Measurements from ENCODE around the gene SLC4A1AP.

DNA sequence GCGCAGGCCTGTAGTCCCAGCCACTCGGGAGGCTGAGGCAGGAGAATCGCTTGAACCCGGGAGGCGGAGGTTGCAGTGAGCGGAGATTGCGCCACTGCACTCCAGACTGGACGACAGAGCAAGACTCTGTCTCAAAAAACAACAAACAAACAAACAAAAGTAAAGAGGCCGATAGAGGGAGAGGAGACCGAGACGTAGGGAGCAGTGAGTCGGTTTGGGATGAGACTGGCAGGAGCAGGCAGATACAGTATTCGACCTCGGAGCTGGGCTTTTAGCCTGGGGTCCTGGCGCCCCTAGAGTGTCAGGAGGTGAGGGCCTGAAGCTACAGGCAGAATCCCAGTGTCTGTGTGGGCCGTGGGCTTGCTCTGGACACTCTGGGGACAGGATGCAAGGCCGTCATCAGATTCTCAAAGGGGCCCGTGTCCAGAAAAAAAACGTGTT, 51.2 kb downstream of the SLC4A1AP start:
- TF ChIP-seq CTCF (IDR thresholded peaks at IDR 0.05 in 2 of 3, conservative IDR thresholded peaks at IDR 0.05 in 1 of 3; ENCODE audit: borderline replicate concordance in 1 of 3, insufficient read depth in 1 of 3, low read depth in 2 of 3, low read length in 2 of 3) (no peak), ZFX (IDR thresholded peaks at IDR 0.05) (no peak), POLR2A (IDR thresholded peaks at IDR 0.05; ENCODE audit: borderline replicate concordance, extremely low read depth, insufficient read depth, insufficient read length) (no peak), SIN3A (IDR thresholded peaks at IDR 0.05; ENCODE audit: low read depth) (no peak), CEBPB (IDR thresholded peaks at IDR 0.05; ENCODE audit: low read depth) (no peak), POLR2AphosphoS5 (IDR thresholded peaks at IDR 0.05; ENCODE audit: low read depth, low read length) (no peak), ZNF274 (IDR thresholded peaks at IDR 0.05; ENCODE audit: low read depth, low read length) (no peak), RAD21 (IDR thresholded peaks at IDR 0.05; ENCODE audit: low read depth) (no peak), JUND (IDR thresholded peaks at IDR 0.05) (no peak), ELF1 (IDR thresholded peaks at IDR 0.05; ENCODE audit: borderline replicate concordance, low read depth) (no peak), TCF7L2 (IDR thresholded peaks at IDR 0.05; ENCODE audit: borderline replicate concordance, extremely low read depth, insufficient read depth, insufficient read length) (no peak)
- TF ChIP-seq, protein P1, sequence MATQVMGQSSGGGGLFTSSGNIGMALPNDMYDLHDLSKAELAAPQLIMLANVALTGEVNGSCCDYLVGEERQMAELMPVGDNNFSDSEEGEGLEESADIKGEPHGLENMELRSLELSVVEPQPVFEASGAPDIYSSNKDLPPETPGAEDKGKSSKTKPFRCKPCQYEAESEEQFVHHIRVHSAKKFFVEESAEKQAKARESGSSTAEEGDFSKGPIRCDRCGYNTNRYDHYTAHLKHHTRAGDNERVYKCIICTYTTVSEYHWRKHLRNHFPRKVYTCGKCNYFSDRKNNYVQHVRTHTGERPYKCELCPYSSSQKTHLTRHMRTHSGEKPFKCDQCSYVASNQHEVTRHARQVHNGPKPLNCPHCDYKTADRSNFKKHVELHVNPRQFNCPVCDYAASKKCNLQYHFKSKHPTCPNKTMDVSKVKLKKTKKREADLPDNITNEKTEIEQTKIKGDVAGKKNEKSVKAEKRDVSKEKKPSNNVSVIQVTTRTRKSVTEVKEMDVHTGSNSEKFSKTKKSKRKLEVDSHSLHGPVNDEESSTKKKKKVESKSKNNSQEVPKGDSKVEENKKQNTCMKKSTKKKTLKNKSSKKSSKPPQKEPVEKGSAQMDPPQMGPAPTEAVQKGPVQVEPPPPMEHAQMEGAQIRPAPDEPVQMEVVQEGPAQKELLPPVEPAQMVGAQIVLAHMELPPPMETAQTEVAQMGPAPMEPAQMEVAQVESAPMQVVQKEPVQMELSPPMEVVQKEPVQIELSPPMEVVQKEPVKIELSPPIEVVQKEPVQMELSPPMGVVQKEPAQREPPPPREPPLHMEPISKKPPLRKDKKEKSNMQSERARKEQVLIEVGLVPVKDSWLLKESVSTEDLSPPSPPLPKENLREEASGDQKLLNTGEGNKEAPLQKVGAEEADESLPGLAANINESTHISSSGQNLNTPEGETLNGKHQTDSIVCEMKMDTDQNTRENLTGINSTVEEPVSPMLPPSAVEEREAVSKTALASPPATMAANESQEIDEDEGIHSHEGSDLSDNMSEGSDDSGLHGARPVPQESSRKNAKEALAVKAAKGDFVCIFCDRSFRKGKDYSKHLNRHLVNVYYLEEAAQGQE (IDR thresholded peaks at IDR 0.05; ENCODE audit: low read depth): no peak
- TF ChIP-seq, protein P2, sequence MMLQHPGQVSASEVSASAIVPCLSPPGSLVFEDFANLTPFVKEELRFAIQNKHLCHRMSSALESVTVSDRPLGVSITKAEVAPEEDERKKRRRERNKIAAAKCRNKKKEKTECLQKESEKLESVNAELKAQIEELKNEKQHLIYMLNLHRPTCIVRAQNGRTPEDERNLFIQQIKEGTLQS (IDR thresholded peaks at IDR 0.05): no peak
- TF ChIP-seq, protein P3, sequence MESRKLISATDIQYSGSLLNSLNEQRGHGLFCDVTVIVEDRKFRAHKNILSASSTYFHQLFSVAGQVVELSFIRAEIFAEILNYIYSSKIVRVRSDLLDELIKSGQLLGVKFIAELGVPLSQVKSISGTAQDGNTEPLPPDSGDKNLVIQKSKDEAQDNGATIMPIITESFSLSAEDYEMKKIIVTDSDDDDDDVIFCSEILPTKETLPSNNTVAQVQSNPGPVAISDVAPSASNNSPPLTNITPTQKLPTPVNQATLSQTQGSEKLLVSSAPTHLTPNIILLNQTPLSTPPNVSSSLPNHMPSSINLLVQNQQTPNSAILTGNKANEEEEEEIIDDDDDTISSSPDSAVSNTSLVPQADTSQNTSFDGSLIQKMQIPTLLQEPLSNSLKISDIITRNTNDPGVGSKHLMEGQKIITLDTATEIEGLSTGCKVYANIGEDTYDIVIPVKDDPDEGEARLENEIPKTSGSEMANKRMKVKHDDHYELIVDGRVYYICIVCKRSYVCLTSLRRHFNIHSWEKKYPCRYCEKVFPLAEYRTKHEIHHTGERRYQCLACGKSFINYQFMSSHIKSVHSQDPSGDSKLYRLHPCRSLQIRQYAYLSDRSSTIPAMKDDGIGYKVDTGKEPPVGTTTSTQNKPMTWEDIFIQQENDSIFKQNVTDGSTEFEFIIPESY (IDR thresholded peaks at IDR 0.05; ENCODE audit: extremely low read depth, insufficient replicate concordance, low read length): no peak

All from HCT116 (cell line).